Limb (tissue), 2 donors: ENCODE results near the gene ST8SIA2.

Experiments
- DNase-seq, 2 donors: peaks; one replicate each; pipeline ENCODE4 v3.0.0-alpha.2; 2016; ENCODE audit errors: extremely low spot score in 2 of 2

The ST8SIA2 gene

GRCh38 chr15:92393071-92393979, at the start of gene ST8SIA2:
Gene ST8SIA2, plus strand, starts transcription at chr15:92393881. Its CDS starts 184 bp downstream, at chr15:92394065.
- peak; percentile 54 to 88 for DNase-seq

GRCh38 chr15:92343924-92344643, 49.6 kb upstream of the ST8SIA2 start:
- peak in 1 of 2 donors; percentile 58 for DNase-seq

- no peak for DNase-seq
Observed at GRCh38 chr15:92346063-92346462, 47.6 kb upstream of the ST8SIA2 start.

GRCh38 chr15:92355307-92355706, 38.4 kb upstream of the ST8SIA2 start:
- no peak for DNase-seq

- no peak for DNase-seq
Observed at GRCh38 chr15:92361321-92362000, 32.2 kb upstream of the ST8SIA2 start.

GRCh38 chr15:92362001-92362350, 31.7 kb upstream of the ST8SIA2 start:
- DNase-seq = no peak

- no peak for DNase-seq
Observed at GRCh38 chr15:92365084-92365483, 28.6 kb upstream of the ST8SIA2 start.

GRCh38 chr15:92365906-92366305, 27.8 kb upstream of the ST8SIA2 start:
- DNase-seq = no peak

- DNase-seq = no peak
Observed at GRCh38 chr15:92366381-92366780, 27.3 kb upstream of the ST8SIA2 start.

GRCh38 chr15:92375057-92375456, 18.6 kb upstream of the ST8SIA2 start:
- DNase-seq = no peak

- DNase-seq = no peak
Observed at GRCh38 chr15:92376109-92376508, 17.6 kb upstream of the ST8SIA2 start.

- DNase-seq = no peak
Observed at GRCh38 chr15:92377083-92377789, 16.4 kb upstream of the ST8SIA2 start.

- DNase-seq = no peak
Observed at GRCh38 chr15:92383519-92384324, 10.0 kb upstream of the ST8SIA2 start.

GRCh38 chr15:92384381-92384780, 9.3 kb upstream of the ST8SIA2 start:
- DNase-seq = no peak

- DNase-seq = no peak
Observed at GRCh38 chr15:92385096-92385495, 8.6 kb upstream of the ST8SIA2 start.

GRCh38 chr15:92391640-92392039, 2.0 kb upstream of the ST8SIA2 start:
- no peak for DNase-seq

GRCh38 chr15:92392462-92392861, 1.2 kb upstream of the ST8SIA2 start:
- DNase-seq = no peak

- DNase-seq = no peak
Observed at GRCh38 chr15:92393980-92394308, 263 bp downstream of the ST8SIA2 start.

GRCh38 chr15:92394309-92395097, 822 bp downstream of the ST8SIA2 start:
- peak in 1 of 2 donors; percentile 86 for DNase-seq

- peak in 1 of 2 donors; percentile 59 for DNase-seq
Observed at GRCh38 chr15:92395098-92395635, 1.5 kb downstream of the ST8SIA2 start.
